Vagina (tissue), 2 donors: ENCODE measurements around the gene IMMP2L.

Experiments used
- POLR2A ChIP-seq, 2 donors: fragments of 450-650 bp; IDR thresholded peaks; one replicate each; pipeline ENCODE4 v1.6.1; 2017; ENCODE audit warnings: antibody characterized with exemption in 2 of 2, mild to moderate bottlenecking in 2 of 2, moderate library complexity in 2 of 2
- POLR2AphosphoS5 ChIP-seq, 2 donors: sonication (generic); formaldehyde crosslinking; IDR thresholded peaks; one replicate each; pipeline ENCODE4 v1.9.0; 2017; ENCODE audit warnings: antibody characterized with exemption in 2 of 2, mild to moderate bottlenecking in 2 of 2, low read depth in 1 of 2; ENCODE audit not compliant: insufficient read depth in 1 of 2
- TF ChIP-seq, protein P1 (sequence below), 3 experiments: fragments of 450-650 bp in 2 of 3; fragments of 200-600 bp in 1 of 3; sonication (generic) in 1 of 3; IDR thresholded peaks; one replicate each; pipeline ENCODE4 v1.5.1; 2017 to 2019; ENCODE audit warnings: antibody characterized with exemption in 3 of 3, mild to moderate bottlenecking in 2 of 3, moderate library complexity in 2 of 3

- TF ChIP-seq, protein P1, sequence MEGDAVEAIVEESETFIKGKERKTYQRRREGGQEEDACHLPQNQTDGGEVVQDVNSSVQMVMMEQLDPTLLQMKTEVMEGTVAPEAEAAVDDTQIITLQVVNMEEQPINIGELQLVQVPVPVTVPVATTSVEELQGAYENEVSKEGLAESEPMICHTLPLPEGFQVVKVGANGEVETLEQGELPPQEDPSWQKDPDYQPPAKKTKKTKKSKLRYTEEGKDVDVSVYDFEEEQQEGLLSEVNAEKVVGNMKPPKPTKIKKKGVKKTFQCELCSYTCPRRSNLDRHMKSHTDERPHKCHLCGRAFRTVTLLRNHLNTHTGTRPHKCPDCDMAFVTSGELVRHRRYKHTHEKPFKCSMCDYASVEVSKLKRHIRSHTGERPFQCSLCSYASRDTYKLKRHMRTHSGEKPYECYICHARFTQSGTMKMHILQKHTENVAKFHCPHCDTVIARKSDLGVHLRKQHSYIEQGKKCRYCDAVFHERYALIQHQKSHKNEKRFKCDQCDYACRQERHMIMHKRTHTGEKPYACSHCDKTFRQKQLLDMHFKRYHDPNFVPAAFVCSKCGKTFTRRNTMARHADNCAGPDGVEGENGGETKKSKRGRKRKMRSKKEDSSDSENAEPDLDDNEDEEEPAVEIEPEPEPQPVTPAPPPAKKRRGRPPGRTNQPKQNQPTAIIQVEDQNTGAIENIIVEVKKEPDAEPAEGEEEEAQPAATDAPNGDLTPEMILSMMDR (IDR thresholded peaks at IDR 0.05): no peak
- TF ChIP-seq POLR2AphosphoS5 (IDR thresholded peaks at IDR 0.05; ENCODE audit: insufficient read depth in 1 of 2, low read depth in 1 of 2) (no peak), POLR2A (IDR thresholded peaks at IDR 0.05) (no peak)
Measured at GRCh38 chr7:111113263-111114017, 448.9 kb downstream of the IMMP2L start.
